Activated CD8-positive, alpha-beta memory T cell treated with anti-CD3 and anti-CD28 coated beads for 36 hours (primary cell): ENCODE measurements around the gene MDK. TPM values are rescaled to one million over a fixed set of nuclear protein-coding genes. Genes with fewer than 3 reads are reported as not detected.

Experiments used
- CTCF ChIA-PET: fragments of 350-600 bp; sonication (Branson Sonifier 250); formaldehyde crosslinking; loops from one replicate; lab custom pipeline; 2021; ENCODE audit warnings: antibody characterized with exemption; lab: Charles Lee
- POLR2A ChIA-PET: fragments of 350-600 bp; sonication (Branson Sonifier 250); formaldehyde crosslinking; loops from one replicate; lab custom pipeline; 2021; ENCODE audit warnings: antibody characterized with exemption; lab: Charles Lee
- total RNA-seq, 2 experiments: library from RNA; stranded (reverse); gene quantifications; one replicate each; pipeline ENCODE4 v1.2.3, GENCODE V29; 2021

The MDK gene
- total RNA-seq: 1 to 10 TPM in 1 of 2 experiments, under 1 TPM in 1; 0.90 to 1.6 TPM

DNA sequence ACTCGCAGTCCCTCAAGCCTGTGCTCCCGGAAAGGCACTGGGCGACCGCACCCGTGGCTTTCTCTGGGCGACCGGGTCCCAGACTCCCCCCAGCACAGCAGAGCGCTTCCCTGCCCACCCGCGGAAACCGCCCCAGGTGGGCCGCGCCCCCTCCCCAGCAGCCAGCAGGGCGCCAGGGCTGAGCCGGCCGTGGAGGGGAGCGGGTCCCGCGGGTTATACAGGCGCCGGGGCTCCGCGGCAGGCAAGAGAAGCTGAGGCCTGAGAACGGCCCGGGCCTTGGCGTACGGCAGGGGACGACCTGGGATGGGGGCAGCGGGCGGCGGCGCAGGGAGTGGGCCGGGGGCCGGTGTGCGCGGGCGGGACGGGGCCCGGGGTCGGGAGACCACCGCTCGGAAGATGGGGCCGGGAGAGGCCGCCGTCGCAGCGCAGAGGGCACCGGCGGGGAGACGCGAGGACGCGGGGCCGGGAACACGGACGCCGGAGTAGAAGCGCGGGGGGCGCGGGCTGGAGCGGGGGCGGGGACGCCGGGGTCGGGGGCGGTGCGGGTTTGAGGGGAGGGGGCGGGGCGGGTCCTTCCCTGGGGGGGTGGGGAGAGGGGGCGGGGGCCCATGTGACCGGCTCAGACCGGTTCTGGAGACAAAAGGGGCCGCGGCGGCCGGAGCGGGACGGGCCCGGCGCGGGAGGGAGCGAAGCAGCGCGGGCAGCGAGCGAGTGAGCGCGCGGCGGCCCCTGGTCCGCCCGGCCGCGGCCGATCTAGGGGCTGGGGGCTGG is at the start of gene MDK:
Gene MDK (plus strand): TSS at position 622 of the 771 bp plus-strand sequence. CDS start 389 bp downstream, outside the sequence.
- CTCF ChIA-PET: no interaction called here
- POLR2A ChIA-PET: interaction anchor here (0.7 kb wide), 1 partner anchor 123 kb away, joined by 3 read pairs; no protein-coding TSS in a partner anchor

GRCh38 chr11:46332093-46332567 is 49.3 kb upstream of the MDK start:
- CTCF ChIA-PET: interaction anchor here (1.4 to 1.7 kb wide), 2 partner anchors 20 to 92 kb away, joined by 3 to 4 read pairs; no protein-coding TSS in a partner anchor

GRCh38 chr11:46332568-46333393 is 48.7 kb upstream of the MDK start:
- ChIA-PET POLR2A (no interaction called here), CTCF (interaction anchor here (1.0 to 1.7 kb wide), 6 partner anchors 11 to 93 kb away, joined by 3 to 5 read pairs (median 4); no protein-coding TSS in a partner anchor)

More at GRCh38 chr11:46332093-46332567, 49.3 kb upstream of the MDK start:
- POLR2A ChIA-PET: interaction anchor here (1.2 kb wide), 1 partner anchor 14 kb away, joined by 5 read pairs; no protein-coding TSS in a partner anchor

DNA sequence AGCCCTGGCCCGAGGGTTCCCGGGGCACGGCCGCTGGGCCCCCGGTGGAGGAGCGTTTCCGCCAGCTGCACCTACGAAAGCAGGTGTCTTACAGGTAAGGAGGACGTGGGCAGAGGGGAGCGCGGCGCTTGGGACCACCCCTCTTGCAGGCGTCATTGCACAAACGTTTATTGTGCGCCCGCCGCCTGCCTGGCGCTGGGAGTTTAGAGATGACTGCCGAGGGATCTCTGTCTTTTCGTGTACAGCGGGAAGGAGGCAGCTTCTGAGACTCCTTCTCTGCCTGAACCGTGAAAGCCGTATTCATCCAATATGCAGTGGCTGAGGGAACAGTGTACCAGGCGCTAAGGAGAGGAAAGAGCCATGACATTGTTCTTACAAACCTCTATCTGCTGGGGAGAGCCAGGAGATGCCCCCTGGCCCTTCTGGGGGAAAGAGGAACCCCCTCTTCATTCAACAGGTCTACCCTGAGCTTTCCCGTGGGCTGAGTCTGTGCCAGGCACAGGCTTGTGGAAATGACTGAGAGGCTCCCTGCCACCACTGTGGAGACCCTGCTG is 48.0 kb upstream of the MDK start:
- POLR2A ChIA-PET: no interaction called here
- CTCF ChIA-PET: interaction anchor here (1.0 to 1.7 kb wide), 6 partner anchors 10 to 94 kb away, joined by 3 to 5 read pairs (median 3); no protein-coding TSS in a partner anchor

DNA sequence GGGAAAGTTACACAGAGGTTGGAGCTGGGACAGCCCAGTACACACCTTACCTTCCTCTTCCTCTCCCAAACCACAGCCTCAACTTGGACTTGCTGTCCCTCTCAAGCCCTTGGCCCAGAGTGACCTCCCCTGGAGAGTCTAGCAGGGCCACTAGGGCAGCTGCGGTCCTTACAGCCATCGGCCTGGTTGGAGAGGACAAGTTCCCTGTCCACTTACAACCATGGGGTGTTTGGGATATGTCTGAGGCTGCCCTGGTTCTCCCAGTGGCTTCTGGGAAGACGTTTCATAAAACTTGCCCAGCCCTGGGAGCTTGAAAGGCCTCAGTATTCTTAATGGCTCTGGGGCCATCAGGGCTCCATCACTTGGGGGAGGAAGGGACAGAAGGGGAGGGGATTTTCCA is 47.3 kb upstream of the MDK start:
- POLR2A ChIA-PET: no interaction called here
- CTCF ChIA-PET: interaction anchor here (1.0 kb wide), 3 partner anchors 9 to 56 kb away, joined by 3 read pairs; no protein-coding TSS in a partner anchor

GRCh38 chr11:46335271-46335670 is 46.2 kb upstream of the MDK start:
- CTCF ChIA-PET: no interaction called here
- POLR2A ChIA-PET: no interaction called here

GRCh38 chr11:46335890-46336562 is 45.4 kb upstream of the MDK start:
- POLR2A ChIA-PET: no interaction called here
- CTCF ChIA-PET: no interaction called here

DNA sequence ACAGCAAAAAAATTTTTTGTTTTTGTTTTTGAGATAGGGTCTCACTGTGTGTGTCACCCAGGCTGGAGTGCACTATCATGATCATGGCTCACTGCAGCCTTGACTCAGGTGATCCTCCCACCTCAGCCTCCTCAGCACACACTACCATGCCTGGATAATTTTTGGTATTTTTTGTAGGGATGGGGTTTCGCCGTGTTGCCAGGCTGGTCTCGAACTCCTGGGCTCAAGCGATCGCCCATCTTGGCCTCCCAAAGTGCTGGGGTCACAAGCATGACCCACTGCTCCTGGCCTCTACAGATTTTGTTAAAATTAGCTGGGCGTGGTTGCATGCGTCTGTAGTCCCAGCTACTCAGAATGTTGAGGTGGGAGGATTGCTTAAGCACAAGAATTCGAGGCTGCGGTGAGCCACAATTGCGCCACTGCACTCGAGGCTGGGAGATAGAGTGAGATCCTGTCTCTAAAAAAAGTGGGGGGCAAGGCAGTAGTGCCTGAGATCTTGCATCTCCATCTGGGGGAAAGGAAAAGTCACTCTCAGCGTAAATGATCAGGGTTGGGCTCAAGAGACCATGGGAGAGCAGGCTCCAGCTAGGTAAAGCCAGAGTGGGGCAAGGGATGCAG is 44.8 kb upstream of the MDK start:
- ChIA-PET POLR2A (no interaction called here), CTCF (no interaction called here)

- ChIA-PET POLR2A (no interaction called here), CTCF (no interaction called here)
Measured at GRCh38 chr11:46337626-46338345, 43.7 kb upstream of the MDK start.

- CTCF ChIA-PET: interaction anchor here (0.7 kb wide), 1 partner anchor 8 kb away, joined by 3 read pairs; no protein-coding TSS in a partner anchor
- POLR2A ChIA-PET: interaction anchor here (0.7 kb wide), 1 partner anchor 22 kb away, joined by 7 read pairs; no protein-coding TSS in a partner anchor
Measured at GRCh38 chr11:46338636-46338987, 42.9 kb upstream of the MDK start.

DNA sequence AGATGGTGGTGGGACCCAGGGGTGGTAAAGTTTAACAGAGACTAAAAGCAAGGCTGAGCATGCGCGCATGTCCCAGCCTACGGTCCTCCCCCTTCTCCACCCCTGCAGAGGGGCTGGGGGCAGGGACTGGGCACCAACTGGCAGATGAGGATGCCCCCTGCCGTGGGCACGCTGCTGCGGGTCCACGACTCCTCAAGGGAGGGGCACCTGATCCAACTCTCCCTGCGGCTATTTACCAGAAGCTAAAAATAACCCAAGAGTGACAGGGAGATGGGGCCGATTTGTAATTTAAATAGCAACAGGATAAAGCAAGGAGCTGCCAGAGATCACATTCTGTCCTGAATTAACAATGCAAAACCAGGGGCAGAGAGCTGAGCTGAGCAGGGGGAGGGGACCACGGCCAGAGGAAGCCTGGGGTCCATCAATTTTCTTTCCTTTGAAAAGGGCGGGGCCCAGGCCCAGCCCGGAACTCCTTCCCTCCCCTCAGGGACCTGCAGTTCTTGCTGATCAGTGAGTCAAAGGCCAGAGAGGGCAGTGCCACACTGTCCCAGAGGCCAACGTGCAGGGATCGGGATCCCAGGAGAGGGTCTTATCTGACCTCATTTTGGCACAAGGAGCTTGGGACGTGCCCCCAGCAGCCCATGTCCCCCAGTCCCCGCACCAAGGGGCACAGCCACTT is 42.3 kb upstream of the MDK start:
- CTCF ChIA-PET: interaction anchor here (0.7 to 1.4 kb wide), 2 partner anchors 9 to 20 kb away, joined by 3 to 5 read pairs; no protein-coding TSS in a partner anchor
- POLR2A ChIA-PET: interaction anchor here (0.7 kb wide), 1 partner anchor 23 kb away, joined by 7 read pairs; no protein-coding TSS in a partner anchor

- CTCF ChIA-PET: interaction anchor here (1.4 kb wide), 1 partner anchor 21 kb away, joined by 5 read pairs; no protein-coding TSS in a partner anchor
- POLR2A ChIA-PET: no interaction called here
Measured at GRCh38 chr11:46339816-46340215, 41.7 kb upstream of the MDK start.

DNA sequence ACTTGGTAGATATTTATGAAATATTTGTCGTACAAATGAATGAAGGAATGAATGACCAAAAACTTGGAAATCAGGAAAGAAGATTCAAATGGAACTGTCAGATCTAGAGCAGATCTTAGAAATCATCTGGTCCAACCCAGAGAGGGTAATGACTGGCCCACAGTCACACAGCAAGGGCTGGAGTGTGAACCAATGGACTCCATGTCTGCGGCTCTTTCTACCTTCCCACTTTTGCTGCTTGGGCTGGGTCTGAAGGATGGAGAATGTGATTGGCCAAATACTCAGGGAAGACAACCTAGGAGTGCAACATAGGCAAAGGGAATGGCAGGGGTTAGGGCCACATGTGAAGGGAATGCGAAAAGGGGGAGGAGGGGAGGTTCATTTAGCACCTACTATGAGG is 40.0 kb upstream of the MDK start:
- ChIA-PET CTCF (interaction anchor here (0.8 to 1.2 kb wide), 2 partner anchors 23 to 103 kb away, joined by 3 to 4 read pairs; no protein-coding TSS in a partner anchor), POLR2A (no interaction called here)

- ChIA-PET CTCF (interaction anchor here (0.8 to 1.2 kb wide), 2 partner anchors 23 to 104 kb away, joined by 3 to 4 read pairs; no protein-coding TSS in a partner anchor), POLR2A (no interaction called here)
Measured at GRCh38 chr11:46342239-46342638, 39.2 kb upstream of the MDK start.

DNA sequence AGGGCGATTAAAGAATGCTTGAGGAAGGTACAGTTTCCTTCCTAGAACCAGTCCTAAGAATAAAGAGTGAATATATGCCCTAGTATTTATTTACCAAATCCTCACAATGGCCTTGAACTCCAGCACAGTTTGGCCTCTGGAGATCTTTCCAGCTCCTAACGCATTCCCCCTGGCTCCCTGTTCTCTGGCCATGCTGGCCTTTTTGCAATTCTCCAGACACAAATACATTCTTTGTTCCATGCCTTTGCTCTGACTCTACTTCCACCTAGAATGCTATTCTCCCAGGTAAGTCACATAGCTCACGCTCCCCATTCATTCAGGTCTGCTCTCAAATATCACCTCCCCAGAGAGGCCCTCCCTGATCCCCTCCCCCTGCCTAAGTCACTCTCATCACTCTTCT is 37.9 kb upstream of the MDK start:
- CTCF ChIA-PET: interaction anchor here (0.7 to 1.4 kb wide), 4 partner anchors 9 to 104 kb away, joined by 3 to 5 read pairs (median 3); no protein-coding TSS in a partner anchor
- POLR2A ChIA-PET: no interaction called here

DNA sequence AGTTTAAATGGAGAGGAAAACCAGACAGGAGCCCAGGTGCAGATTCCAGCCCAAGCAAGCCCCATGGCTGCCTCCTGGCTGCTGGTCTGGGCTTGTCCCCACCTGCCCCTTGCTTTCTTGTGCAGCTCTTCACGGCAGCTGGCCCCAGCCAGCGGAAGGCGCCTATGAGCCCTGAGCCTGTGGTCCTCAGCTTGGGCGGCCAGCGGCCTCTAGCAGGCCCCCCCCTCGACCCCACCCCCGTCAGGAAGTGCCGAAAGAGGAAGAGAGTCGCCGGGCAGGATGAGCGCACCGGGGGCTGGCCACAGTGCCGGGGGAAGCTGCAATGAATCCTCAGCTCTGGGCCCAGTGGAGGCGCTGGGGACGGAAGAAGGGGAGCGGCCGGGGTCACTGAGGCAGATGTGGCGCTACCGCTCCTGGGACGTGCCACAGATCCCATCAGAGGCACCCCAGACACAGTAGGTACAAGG is 36.3 kb upstream of the MDK start:
- ChIA-PET POLR2A (interaction anchor here (1.2 kb wide), 1 partner anchor 14 kb away, joined by 5 read pairs; no protein-coding TSS in a partner anchor), CTCF (interaction anchor here (1.0 kb wide), 1 partner anchor 106 kb away, joined by 4 read pairs; no protein-coding TSS in a partner anchor)
